NCI-H146 (cell line): ENCODE measurements around the gene TMEM38B.
"Not testable (repeated sequence)": the region's sequence is repeated elsewhere in the genome, so short reads cannot be mapped to it uniquely, and the experiment has no call there.

Source experiments
- DNase-seq: peaks from one replicate; lab custom pipeline; 2025; lab: John Stamatoyannopoulos, UW

TMEM38B gene

GRCh38 chr9:105681724-105682123, 12.6 kb upstream of the TMEM38B start:
- no peak for DNase-seq

GRCh38 chr9:105683688-105684275, 10.6 kb upstream of the TMEM38B start:
- no peak for DNase-seq

GRCh38 chr9:105686936-105687335, 7.4 kb upstream of the TMEM38B start:
- no peak for DNase-seq

GRCh38 chr9:105690742-105691141, 3.6 kb upstream of the TMEM38B start:
- DNase-seq = no peak

GRCh38 chr9:105693435-105694189, 729 bp upstream of the TMEM38B start:
- no peak for DNase-seq

- peak; percentile 42 for DNase-seq
Observed at GRCh38 chr9:105694848-105695581, 674 bp downstream of the TMEM38B start.

- DNase-seq = no peak
Observed at GRCh38 chr9:105696219-105696793, 2.0 kb downstream of the TMEM38B start.

GRCh38 chr9:105697871-105698270, 3.5 kb downstream of the TMEM38B start:
- DNase-seq = no peak

- DNase-seq = no peak
Observed at GRCh38 chr9:105698348-105698870, 4.1 kb downstream of the TMEM38B start.

GRCh38 chr9:105700668-105701067, 6.3 kb downstream of the TMEM38B start:
- DNase-seq = no peak

GRCh38 chr9:105701145-105701544, 6.8 kb downstream of the TMEM38B start:
- DNase-seq = no peak

GRCh38 chr9:105702207-105702606, 7.9 kb downstream of the TMEM38B start:
- no peak for DNase-seq

- not testable (repeated sequence) for DNase-seq
Observed at GRCh38 chr9:105703638-105704037, 9.3 kb downstream of the TMEM38B start.

GRCh38 chr9:105706156-105706555, 11.8 kb downstream of the TMEM38B start:
- DNase-seq = no peak

- no peak for DNase-seq
Observed at GRCh38 chr9:105708405-105708804, 14.1 kb downstream of the TMEM38B start.

GRCh38 chr9:105710638-105711037, 16.3 kb downstream of the TMEM38B start:
- no peak for DNase-seq

- no peak for DNase-seq
Observed at GRCh38 chr9:105711867-105712266, 17.5 kb downstream of the TMEM38B start.

GRCh38 chr9:105712297-105712696, 18.0 kb downstream of the TMEM38B start:
- no peak for DNase-seq

GRCh38 chr9:105712773-105713172, 18.4 kb downstream of the TMEM38B start:
- DNase-seq = no peak

- DNase-seq = no peak
Observed at GRCh38 chr9:105713260-105714019, 19.1 kb downstream of the TMEM38B start.

GRCh38 chr9:105714020-105714331, 19.6 kb downstream of the TMEM38B start:
- no peak for DNase-seq

- DNase-seq = no peak
Observed at GRCh38 chr9:105716146-105716545, 21.8 kb downstream of the TMEM38B start.
